Glutamatergic neuron (in vitro differentiated cells): ENCODE measurements around the gene FSCB. TPM values are rescaled to one million over a fixed set of nuclear protein-coding genes. Genes with fewer than 3 reads are reported as not detected.
"Not testable (repeated sequence)": the region's sequence is repeated elsewhere in the genome, so short reads cannot be mapped to it uniquely, and the experiment has no call there.

Source experiments
- DNase-seq: peaks from one replicate; pipeline ENCODE4 v3.0.0; 2022
- H3K27ac Mint-ChIP-seq: one replicate; pipeline ENCODE4 v1.8.0; 2020; ENCODE audit warnings: mild to moderate bottlenecking, mixed read lengths, inconsistent platforms; ENCODE audit not compliant: unreplicated experiment
- H3K27me3 Mint-ChIP-seq: one replicate; pipeline ENCODE4 v1.8.0; 2020; ENCODE audit warnings: mild to moderate bottlenecking, moderate library complexity, mixed read lengths, inconsistent platforms; ENCODE audit not compliant: unreplicated experiment
- H3K36me3 Mint-ChIP-seq: one replicate; pipeline ENCODE4 v1.8.0; 2020; ENCODE audit warnings: mild to moderate bottlenecking, mixed read lengths, inconsistent platforms; ENCODE audit not compliant: unreplicated experiment
- H3K4me1 Mint-ChIP-seq: one replicate; pipeline ENCODE4 v1.8.0; 2020; ENCODE audit warnings: mild to moderate bottlenecking, low read depth, mixed read lengths, inconsistent platforms; ENCODE audit not compliant: unreplicated experiment
- H3K4me3 Mint-ChIP-seq: one replicate; pipeline ENCODE4 v1.8.0; 2020; ENCODE audit warnings: mild to moderate bottlenecking, mixed read lengths, inconsistent platforms; ENCODE audit not compliant: unreplicated experiment
- H3K9me3 Mint-ChIP-seq: one replicate; pipeline ENCODE4 v1.8.0; 2020; ENCODE audit warnings: mild to moderate bottlenecking, moderate library complexity, mixed read lengths, inconsistent platforms; ENCODE audit not compliant: unreplicated experiment
- total RNA-seq: library from RNA; stranded (reverse); fragmentation: NEBNext Ultra II Directional; extraction: Animal tissue kit (Norgen Biotek cat#: 25700); gene quantifications from one replicate; pipeline ENCODE4 v1.2.1, GENCODE V29; 2021; ENCODE audit not compliant: unreplicated experiment
- TF ChIP-seq, protein P1 (sequence below): fragments of 200-600 bp; sonication (generic); IDR thresholded peaks from one replicate; pipeline ENCODE4 v1.5.0; 2021; ENCODE audit not compliant: partially characterized antibody, unreplicated experiment

Gene FSCB
- total RNA-seq, 1 donor from 2014 or later: not detected

- no peak overlapping the region for H3K4me3 Mint-ChIP-seq
Measured at GRCh38 chr14:44525237-44525636, 18.2 kb upstream of the FSCB start.

DNA sequence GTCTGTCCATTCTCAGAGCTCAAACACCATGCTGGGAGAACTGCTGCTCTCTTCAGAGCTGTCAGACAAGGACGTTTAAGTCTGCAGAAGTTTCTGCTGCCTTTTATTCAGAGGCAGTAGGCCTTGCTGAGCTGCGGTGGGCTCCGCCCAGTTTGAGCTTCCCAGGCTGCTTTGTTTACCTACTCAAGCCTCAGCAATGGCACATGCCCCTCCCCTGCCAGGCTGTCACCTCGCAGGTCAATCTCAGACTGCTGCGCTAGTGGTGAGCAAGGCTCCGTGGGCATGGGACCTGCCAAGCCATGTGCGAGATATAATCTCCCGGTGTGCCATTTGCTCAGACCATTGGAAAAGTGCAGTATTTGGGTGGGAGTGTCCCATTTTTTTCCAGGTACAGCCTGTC, 8.6 kb upstream of the FSCB start:
- DNase-seq, H3K4me3 Mint-ChIP-seq, H3K9me3 Mint-ChIP-seq, H3K27ac Mint-ChIP-seq, H3K36me3 Mint-ChIP-seq, H3K4me1 Mint-ChIP-seq, H3K27me3 Mint-ChIP-seq: not testable (repeated sequence)

More at GRCh38 chr14:44525237-44525636, 18.2 kb upstream of the FSCB start:
- H3K4me1 Mint-ChIP-seq: peaks cover 3% of the 10 kb centered on the region
- no peak overlapping the region for H3K27ac Mint-ChIP-seq
- no peak for DNase-seq
- no peaks in the 10 kb centered on the region for H3K27me3 Mint-ChIP-seq
- H3K36me3 Mint-ChIP-seq: no peaks in the 10 kb centered on the region
- TF ChIP-seq, protein P1, sequence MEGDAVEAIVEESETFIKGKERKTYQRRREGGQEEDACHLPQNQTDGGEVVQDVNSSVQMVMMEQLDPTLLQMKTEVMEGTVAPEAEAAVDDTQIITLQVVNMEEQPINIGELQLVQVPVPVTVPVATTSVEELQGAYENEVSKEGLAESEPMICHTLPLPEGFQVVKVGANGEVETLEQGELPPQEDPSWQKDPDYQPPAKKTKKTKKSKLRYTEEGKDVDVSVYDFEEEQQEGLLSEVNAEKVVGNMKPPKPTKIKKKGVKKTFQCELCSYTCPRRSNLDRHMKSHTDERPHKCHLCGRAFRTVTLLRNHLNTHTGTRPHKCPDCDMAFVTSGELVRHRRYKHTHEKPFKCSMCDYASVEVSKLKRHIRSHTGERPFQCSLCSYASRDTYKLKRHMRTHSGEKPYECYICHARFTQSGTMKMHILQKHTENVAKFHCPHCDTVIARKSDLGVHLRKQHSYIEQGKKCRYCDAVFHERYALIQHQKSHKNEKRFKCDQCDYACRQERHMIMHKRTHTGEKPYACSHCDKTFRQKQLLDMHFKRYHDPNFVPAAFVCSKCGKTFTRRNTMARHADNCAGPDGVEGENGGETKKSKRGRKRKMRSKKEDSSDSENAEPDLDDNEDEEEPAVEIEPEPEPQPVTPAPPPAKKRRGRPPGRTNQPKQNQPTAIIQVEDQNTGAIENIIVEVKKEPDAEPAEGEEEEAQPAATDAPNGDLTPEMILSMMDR: no peak
- peaks cover 1% of the 10 kb centered on the region for H3K9me3 Mint-ChIP-seq

DNA sequence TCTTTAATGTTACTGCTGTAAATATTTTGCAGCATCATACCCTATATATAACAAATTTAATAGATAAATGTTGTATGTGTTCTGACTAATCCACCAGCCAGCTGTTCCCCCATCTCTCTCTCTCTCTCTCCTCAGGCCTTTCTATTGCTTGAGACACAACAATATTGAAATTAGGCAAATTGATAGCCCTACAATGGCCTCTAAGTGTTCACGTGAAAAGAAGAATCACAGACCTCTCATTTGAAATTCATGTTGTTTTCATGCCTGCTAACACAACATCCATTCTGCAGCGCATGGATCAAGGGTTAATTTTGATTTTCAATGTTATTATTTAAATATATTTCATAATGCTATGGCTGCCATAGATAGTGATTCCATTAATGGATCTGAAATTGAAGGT, 1.8 kb upstream of the FSCB start:
- H3K36me3 Mint-ChIP-seq: no peaks in the 10 kb centered on the region
- no peak overlapping the region for H3K27ac Mint-ChIP-seq
- TF ChIP-seq, protein P1: no peak
- H3K27me3 Mint-ChIP-seq: no peaks in the 10 kb centered on the region
- H3K4me1 Mint-ChIP-seq: no peaks in the 10 kb centered on the region
- DNase-seq: no peak
- no peak overlapping the region for H3K4me3 Mint-ChIP-seq
- no peaks in the 10 kb centered on the region for H3K9me3 Mint-ChIP-seq

DNA sequence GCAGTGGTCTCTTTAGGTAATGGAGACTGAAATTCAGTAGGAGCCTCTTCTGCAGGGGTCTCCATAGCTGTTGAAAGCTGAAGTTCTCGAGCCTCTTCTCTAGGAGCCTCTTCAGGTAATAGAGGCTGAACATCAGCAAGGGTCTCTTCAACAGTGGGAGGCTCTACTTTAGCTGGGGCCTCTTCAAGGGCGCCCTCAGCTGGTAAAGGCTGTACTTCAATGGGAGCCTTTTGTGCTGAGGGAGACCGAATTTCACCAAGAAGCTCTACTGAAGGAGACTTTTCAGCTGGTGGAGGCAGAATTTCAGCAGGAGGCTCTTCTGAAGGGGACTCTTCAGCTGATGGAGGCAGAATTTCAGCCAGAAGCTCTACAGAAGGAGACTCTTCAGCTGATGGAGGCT, 1.5 kb downstream of the FSCB start:
- TF ChIP-seq, protein P1: no peak
- Mint-ChIP-seq H3K9me3 (no peaks in the 10 kb centered on the region), H3K27me3 (no peaks in the 10 kb centered on the region), H3K36me3 (no peaks in the 10 kb centered on the region), H3K4me1 (no peaks in the 10 kb centered on the region), H3K4me3 (no peak overlapping the region), H3K27ac (no peak overlapping the region)
- DNase-seq: no peak

DNA sequence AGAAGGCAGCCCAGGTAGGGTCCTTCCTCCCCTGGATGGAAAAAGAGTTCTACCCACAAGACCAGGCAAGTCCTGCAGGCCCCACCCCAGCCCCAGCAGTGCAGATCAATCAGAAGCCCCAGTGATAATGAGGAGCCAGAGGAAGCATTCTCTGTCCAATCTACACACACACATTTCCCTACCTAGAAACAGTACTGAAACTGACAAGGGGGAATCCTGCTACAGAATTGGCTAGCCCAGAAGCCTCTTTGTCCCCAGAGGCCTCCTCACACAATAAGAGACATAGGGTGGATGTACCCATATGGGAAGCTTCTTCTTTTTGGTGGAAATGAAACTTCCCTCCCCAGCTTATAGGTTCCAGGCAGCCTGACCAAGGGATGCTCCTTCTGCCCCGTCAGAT, 9.9 kb downstream of the FSCB start:
- DNase-seq: no peak
- Mint-ChIP-seq H3K27ac (no peak overlapping the region), H3K4me1 (no peaks in the 10 kb centered on the region), H3K27me3 (no peaks in the 10 kb centered on the region), H3K36me3 (peaks cover 7% of the 10 kb centered on the region), H3K9me3 (no peaks in the 10 kb centered on the region), H3K4me3 (no peak overlapping the region)
- TF ChIP-seq, protein P1: no peak

GRCh38 chr14:44494137-44494536, 12.9 kb downstream of the FSCB start:
- no peak overlapping the region for H3K4me3 Mint-ChIP-seq
- no peak overlapping the region for H3K27ac Mint-ChIP-seq
- H3K36me3 Mint-ChIP-seq: no peaks in the 10 kb centered on the region
- H3K9me3 Mint-ChIP-seq: no peaks in the 10 kb centered on the region
- no peaks in the 10 kb centered on the region for H3K27me3 Mint-ChIP-seq
- no peak for DNase-seq
- TF ChIP-seq, protein P1: no peak
- H3K4me1 Mint-ChIP-seq: no peaks in the 10 kb centered on the region
